HG03439 (cell line): ENCODE data around the gene TUBGCP3.
"Not testable (repeated sequence)": the region's sequence is repeated elsewhere in the genome, so short reads cannot be mapped to it uniquely, and the experiment has no call there.

Experiments
- ATAC-seq: cut with Tn5 transposase; IDR thresholded peaks from one replicate; pipeline ENCODE4 v1.9.1; 2021; ENCODE audit warnings: mild to moderate bottlenecking, moderate library complexity; ENCODE audit not compliant: unreplicated experiment

The TUBGCP3 gene

DNA sequence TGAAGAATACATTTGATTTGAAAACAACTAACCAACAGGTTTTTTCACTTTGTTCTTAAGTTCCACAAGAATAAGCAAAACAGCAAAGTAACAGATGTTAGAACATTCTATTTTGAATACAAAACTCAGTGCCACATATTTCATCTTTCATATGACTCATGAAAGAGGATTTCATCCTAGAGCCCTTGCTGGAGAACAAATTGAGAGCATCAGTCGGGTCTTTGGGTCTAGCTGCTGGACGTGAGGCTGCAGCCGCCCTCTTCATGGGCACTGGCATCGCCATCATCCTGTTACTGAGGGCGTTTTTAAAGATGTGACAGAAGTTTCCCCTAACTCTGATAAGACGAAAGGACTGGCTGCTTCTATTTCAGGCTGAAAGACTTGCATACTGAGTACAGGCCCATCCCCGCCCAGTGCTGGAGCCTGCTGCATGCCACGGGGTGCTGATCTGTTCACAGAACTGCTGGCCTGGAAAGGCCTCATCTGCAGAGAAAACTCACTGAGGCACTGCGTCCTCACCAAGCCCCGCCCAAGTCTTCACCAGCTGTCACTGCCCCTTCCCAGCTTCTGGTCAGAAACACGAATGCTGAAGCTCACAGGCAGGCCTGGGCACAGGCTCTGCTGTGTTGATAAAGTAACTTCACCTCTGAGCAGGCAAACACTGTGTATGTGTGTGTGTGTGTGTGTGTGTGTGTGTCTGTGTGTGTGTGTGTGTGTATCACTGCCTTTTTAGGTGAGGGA lies 101.4 kb downstream of the TUBGCP3 start:
- no peak for ATAC-seq

DNA sequence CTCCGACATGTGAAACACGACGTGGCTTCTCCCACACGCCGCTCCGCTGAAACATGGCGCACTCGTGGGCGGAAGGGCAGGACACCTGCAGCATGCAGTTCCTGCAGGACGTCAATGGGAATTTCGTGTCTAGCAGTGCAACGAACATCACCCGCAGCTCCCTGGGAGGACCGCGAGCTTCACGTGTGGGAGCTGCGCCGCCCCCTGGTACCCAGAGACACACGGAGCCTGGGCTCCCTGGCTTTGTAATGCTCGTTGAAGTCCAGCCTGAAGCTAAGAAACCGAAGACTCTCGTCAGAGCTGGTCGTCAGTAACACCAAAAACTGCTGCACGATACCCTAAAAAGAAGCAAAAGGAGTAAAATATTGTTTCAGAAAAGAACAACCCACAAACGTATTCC lies 102.1 kb downstream of the TUBGCP3 start:
- not testable (repeated sequence) for ATAC-seq

DNA sequence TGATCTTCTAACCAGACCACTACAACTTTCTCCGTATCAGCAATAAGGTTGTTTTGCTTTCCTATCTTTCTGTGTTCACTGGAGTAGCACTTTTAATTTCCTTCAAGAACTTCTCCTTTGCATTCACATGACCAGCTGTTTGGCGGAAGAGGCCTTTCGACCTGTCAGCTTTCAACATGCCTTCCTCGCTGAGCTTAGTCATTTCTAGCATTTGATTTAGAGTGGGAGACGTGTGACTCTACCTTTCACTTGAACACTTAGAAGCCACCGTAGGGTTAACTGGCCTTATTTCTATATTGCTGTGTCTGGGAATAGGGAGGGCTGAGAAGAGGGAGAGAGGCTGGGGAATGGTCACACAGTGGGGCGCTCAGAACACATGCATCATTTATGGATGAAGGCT lies 104.7 kb downstream of the TUBGCP3 start:
- ATAC-seq, result no peak

DNA sequence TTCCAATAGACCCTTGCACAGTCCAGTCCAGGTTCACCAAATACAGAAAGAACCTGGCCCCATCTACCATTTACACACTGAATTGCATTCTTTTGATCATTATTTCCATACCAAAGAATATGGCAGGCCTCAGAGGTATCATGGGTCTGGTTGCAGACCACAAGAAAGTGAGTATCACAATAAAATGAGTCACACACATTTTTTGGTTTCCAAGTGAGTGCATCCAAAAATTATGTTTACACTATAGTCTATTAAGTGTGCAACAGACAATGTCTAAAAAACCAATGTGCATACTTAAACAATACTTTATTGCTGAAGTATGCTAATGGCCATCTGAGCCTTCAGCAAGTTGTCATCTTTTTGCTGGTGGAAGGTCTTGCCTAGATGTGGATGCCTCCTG lies 106.5 kb downstream of the TUBGCP3 start:
- ATAC-seq, result no peak

DNA sequence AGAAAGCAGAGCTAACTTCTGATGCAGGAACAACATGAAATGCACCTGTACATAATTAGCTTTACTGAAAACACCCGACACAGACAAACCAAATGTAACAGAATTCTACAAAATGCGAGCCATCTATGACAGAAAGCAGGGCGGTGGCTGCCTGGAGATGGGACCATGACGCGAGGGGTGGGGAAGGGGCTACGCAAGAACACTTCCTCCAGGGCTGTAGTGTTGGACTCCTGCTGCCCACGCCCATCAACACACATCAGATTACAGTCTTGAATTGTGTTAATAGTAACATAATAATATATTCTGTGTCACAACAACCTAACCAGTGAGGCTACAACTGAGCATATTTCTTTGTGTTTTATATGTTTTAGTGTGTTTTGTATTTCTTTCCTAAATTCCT lies 108.6 kb downstream of the TUBGCP3 start:
- ATAC-seq, result no peak

DNA sequence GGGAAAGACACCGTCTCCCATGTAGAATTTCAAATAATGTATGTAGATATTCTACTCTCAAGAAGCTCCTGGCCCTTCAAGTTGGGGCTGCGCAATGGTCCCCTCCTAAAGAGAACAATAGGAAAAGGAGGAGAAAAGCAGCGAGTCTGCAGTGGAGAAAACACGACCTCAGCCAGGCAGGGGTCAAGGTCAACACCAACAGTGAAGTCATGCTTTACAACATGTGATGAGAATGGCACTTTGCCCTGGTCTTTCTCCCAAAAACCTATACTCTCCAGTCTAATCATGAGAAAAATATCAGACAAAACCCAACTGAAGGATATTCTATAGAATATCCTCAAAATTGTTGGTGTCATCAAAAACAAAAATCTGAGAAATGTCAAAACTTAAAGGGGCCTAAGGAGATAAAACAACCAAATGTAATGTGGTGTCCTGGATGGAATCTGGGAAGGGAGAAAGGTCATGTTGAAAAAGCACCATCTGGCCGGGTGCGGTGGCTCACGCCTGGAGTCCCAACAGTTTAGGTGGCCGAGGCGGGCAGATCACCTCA lies 110.8 kb downstream of the TUBGCP3 start:
- ATAC-seq, result no peak

DNA sequence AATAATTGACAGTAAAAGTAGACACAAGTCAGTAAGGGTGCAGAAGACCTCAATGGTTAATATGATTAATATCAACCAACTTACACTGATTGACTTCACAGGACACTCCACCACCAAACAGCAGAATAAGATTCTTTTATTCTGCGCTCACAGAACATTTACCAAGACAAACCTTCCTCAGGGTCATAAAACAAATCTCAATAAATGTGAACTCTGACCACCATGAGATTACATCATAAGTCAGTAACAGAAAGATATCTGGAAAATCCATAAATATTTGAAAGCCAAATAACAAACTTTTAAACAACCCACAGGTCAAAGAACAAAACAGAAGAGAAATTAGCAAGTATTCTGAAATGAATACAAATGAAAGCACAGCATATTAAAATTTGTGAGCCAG lies 112.1 kb downstream of the TUBGCP3 start:
- no peak for ATAC-seq

DNA sequence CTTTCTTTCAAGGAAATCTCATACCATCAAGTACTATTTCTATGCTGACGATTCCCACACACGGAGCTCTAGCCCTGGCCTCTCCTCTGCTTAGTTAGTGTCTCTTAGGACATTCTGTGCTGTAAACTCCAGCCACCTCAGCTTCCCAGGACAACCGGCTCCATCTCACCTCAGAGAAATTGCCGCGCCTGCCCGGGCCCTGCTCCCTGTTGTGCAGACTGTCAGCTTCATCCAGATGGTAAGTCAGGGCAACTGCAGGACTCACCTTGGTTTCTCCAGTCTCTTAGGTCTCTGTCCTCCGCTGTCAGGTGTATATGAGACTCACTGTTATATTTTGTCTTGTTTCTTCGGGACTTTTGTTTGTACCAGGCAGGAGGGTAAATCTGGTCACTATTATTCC lies 113.1 kb downstream of the TUBGCP3 start:
- ATAC-seq, result no peak

DNA sequence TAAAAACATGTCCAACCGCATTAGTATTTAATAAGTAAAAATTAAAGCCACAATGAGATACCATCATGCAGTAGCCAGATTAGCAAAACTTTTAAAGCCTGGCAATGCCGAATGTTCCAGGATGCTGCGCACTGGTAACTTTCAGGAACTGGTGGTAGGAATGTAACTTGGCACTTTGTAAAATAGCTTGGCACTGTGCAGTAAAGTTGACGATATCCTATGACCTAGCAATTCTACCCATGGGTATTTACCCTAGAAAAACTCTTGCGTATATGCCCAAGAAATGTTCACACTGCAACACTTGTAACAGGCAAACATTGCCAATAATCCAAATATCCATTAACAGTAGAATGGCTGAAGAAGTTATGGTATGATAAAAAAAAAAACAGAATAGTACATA lies 114.1 kb downstream of the TUBGCP3 start:
- no peak for ATAC-seq

DNA sequence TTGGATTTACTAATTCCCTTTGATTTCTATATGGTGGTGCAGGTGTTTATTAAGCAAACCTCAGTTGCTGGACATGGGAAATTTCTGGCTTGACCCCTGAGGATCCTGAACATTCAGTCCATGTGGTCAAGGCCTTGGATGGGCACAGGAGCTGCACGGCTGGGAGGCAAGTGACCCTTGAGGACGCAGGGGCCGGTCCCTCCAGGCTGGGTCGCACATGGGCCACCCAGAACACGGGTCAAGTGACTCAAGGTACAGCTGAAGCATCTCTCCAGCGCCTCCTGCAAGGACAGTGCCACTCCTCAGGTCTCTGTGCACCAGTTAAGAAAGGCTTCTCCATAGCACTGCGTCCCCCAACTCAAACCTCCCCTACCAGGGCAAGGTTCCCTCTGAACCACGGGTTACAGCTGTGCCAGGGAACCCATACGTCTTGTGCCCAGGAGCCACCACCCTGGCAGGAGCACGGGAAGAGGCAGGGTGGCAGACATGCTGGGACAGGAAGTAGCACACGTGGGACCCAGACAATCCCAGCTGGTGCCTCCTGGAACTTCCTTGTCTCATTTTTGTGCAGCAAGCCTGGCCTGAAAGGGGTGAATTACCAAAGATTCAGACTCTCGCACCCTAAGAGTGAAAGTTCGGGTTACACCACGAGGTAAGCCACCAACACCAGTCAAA lies 118.7 kb downstream of the TUBGCP3 start:
- ATAC-seq, result no peak

DNA sequence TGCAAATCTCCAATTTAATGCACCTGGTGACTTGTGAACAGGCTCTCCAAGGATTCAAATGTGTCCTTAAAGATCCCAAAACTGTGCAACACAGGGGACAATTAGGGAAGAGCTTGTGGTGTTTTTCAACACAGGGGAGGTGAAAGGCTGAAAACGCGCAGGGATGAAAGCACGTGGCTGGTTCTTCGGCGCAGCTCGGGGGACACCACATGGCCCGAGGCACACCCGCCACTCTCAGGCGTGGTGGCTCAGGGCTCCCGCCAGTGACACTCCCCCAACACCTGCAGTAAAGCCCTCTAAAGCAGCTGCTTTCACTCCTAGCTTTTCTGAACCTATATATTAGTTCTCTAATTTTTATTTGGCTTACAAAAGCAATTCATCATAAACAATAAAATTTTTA lies 119.9 kb downstream of the TUBGCP3 start:
- ATAC-seq, result no peak

DNA sequence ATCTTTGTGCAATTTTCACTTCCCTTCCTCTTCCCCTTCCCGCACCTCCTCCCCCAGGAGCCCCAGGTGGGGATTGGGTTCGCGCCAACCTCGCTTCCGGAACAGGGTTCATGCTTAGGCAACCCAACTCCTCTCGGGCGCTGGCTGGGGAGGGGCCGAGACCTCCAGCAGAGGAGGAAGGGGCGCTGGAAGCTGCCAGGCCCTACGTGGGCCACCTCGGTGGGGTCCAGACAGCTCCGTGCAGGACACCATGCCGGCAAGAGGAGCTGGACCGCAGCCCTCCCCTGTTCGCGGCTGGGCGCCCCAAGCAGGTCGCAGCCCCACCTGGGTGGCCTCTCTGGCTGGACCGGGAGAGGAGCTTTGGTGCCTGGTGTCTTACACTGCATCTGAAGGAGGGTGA lies 120.7 kb downstream of the TUBGCP3 start:
- ATAC-seq, result no peak

DNA sequence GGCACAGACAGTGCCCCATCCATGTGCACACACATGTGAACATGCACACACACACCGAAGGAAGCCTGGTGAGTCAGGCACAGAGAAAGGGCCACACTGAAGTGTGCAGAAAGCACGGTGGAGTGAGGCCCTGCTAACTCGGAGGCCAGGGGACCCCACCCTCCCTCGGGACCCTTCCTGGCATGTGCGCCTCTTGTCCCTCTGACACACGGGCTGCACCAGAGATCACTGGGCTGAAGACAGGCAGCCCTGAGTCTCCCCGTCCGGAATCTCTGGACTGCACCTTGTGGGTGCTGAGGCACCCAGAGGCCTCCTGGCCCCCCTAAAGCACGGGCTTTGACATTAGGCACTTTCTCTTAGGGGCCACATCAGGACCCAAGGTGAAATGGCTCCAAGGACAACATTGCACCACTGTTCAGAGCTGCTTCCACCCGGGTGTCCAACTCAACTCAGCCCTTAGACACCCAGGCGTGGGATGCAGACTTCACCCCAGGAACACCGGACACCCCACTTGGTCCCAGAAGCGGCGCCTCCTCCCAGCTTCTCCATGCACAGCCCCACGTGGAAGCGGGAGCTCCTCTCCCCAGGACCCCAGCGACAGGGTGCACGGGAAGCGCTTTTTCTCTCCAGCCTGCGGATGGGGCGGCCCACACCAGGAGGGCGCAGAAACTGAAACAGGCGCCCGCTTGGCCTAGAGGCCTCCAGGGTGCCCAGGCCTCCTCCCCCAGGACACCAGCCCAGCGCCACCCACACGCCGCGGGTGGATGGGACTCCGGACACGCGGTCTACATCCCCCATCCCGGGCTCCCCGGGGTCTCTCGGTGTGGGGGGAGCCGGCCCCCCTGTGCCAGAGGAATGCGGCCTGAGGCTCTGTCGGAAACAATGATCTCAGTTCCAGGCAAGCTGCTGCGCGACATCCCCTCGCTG lies 121.6 kb downstream of the TUBGCP3 start:
- no peak for ATAC-seq

DNA sequence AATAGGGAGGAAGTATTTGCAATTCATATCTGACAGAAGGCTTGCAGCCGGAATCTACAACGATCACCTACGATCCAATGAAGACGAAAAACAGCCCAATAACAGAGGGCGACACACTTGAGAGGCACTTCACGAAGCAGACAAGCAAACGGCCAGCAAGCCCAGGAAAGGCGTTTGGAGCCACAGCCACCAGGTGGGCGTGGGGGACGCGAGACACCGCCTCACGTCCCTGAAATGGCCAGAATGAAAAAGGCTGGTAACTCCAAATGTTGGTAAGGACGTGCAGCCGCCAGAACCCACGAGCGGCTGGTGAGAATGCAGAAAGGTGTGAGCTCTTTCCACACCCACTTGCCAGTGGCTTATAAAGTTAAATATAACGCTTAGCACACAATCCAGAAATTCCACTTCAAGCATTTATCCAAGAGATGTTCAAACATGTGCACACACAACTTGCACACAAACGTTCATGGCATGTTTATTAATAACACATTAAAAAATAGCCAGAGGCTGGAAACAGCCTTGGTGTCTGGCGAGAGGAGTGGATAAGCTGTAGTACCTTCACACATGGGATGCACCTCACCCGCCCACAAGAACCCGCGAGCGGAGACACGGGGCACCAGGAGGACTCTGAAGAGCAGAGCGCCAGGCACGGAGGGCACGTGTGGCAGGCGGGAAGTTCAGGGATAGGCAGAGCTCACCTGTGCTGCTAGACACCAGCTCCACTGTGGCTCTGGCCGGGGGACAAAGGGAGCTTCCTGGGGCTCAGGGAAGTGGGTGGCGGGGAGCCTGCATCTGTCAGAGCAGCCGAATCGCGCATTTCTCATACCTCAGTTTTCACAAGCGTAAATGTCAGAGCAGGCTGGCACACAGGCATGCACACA lies 122.5 kb downstream of the TUBGCP3 start:
- no peak for ATAC-seq

DNA sequence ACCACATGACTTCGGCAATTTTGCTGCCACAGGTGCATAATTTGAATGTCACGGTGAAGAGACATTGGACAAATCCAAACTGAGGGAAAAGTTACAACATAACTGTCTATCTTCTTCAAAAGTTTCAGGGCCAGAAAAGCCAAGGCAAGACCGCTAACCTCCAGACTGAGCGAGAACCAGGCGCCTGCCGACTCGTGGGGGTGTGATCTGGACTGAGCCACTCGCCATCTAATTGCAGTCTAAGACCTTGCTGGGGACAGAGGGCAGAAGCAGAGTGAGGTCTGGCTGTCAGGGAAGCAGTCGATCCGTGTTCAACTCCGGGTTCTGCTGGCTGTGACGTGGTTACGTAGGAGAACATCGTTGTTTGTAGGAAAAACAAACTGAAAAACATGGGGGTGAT lies 123.2 kb downstream of the TUBGCP3 start:
- no peak for ATAC-seq

DNA sequence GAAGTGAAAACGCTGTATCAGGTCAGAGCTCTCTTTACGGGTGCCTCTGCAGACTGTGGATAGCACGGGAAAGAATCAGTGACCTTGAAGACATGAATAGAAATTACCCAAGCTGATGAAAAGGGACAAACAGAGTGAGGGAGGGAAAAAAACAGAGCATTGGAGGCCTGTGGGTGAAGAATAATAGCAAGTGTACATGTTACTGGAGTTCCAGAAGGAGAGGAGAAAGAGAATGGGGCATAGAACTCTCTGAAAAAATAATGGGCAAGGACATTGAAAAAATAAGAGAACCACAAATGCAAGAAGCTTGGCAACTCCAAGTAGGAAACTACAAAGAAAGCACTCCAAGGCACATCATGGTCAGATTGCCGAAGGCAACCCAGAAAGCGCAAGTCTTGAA lies 125.5 kb downstream of the TUBGCP3 start:
- ATAC-seq, result no peak

DNA sequence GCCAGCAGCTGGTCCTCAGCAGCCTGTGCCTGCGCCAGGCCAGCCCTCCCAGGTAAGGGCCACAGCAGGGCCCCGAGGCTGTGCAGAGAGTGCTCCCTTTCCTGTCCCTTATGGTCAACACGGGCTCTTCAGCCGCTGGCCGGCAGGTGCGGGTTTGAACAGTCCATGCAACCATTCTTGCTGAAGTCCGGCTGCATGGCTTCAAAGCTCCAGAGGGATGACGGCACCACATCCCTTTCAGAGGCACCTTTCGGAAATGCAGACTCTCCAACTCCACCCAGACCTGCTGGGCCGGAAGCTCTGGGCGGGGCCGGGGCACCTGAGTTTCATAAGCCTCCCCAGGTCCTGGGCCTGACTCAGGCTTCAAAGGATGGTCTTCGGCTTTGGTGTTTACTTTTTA lies 130.5 kb downstream of the TUBGCP3 start:
- no peak for ATAC-seq

DNA sequence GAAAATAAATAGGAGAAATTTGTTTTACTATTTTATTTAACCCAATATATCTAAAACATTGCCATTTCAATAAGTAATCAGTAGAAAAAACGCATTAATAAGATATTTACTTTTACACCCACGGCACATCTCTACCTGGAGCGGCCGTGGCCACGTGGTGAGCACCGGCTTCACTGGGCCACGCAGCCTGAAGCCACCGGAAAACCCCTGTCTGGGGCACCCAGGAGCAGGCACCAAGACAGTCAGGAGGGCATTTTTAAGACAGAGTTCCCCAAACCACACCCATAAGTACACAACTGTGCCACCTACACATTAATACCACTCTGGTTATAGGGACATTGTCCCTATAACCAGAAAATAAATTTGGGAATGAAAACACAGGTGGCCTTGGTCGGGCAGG lies 130.9 kb downstream of the TUBGCP3 start:
- no peak for ATAC-seq

DNA sequence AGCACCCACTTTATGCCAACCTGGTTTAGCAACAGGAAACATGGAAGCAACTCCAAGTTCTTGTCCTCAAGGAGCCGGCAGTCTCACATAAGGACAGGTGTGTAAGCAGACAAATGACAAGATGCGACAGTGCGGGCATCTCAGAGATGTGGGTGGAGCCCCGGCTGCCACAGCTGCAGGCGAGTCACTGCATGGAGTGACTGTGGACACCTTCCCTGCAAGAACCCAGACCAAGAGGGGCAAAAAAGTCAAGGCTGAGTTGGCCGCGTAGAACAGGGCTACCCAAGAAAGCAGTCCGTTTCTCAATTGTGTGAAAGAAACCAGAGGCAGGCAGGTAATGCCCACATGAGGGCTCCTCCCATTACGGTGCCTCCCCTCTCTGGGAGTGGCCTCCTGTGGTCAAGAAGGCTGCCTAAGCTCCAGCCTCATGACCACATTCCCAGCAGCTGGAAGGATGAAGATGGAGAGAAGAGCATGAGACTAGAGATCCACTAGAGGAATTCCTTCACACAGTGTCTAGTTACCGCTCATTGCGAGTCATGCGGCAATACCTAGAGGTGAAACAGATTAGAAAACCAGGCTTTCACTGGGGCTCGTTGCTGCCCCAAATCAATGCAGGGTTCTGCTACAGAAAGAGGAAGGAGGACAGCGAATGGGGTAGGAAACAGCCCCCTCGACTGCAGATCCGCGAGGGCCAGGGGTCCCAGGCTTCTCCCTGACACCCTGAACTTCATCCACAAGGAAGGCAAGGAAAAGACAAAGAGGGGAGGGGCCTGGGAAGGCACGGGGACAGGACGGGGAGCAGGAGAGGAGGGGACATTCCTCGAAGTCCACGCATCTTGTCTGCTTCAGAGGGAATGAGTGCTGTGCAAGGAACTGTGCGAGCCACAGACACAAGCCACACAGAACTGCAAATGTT lies 131.6 kb downstream of the TUBGCP3 start:
- ATAC-seq, result no peak
